Psoas muscle (tissue), 8 donors: Measurements from ENCODE around the gene STARD5. TPM values are rescaled to one million over a fixed set of nuclear protein-coding genes. Genes with fewer than 3 reads are reported as not detected.

Experiments
- ATAC-seq, 4 donors: fragments of 200-7000 bp; cut with Tn5 transposase; one replicate each; pipeline ENCODE4 v1.9.1; 2020; ENCODE audit warnings: moderate library complexity in 3 of 4, mild to moderate bottlenecking in 2 of 4
- DNase-seq, 2 donors: peaks; one replicate each; pipeline ENCODE4 v3.0.0-alpha.2; 2020
- H3K27ac ChIP-seq: fragments of 200-600 bp; one replicate; pipeline ENCODE4 v1.8.0; 2022
- H3K27me3 ChIP-seq, 3 donors: fragments of 200-600 bp in 1 of 3; one replicate each; pipeline versions ENCODE4 v1.6.1 to v1.8.0; 2013 to 2022; ENCODE audit warnings: low read length in 2 of 3, mild to moderate bottlenecking in 2 of 3, moderate library complexity in 1 of 3; ENCODE audit not compliant: insufficient read depth in 3 of 3
- H3K36me3 ChIP-seq, 2 donors: fragments of 200-600 bp in 1 of 2; one replicate each; pipeline versions ENCODE4 v1.6.1 to v1.8.0; 2013 to 2022; ENCODE audit warnings: low read depth in 1 of 2, mild to moderate bottlenecking in 1 of 2, moderate library complexity in 1 of 2; ENCODE audit not compliant: insufficient read depth in 1 of 2
- H3K4me1 ChIP-seq: fragments of 200-600 bp; one replicate; pipeline ENCODE4 v1.8.0; 2022
- H3K4me3 ChIP-seq: fragments of 200-600 bp; one replicate; pipeline ENCODE4 v1.8.0; 2022; ENCODE audit warnings: mild to moderate bottlenecking
- H3K9me3 ChIP-seq: fragments of 200-600 bp; one replicate; pipeline ENCODE4 v1.8.0; 2022
- WGBS, 3 donors: extraction: QIAGEN DNeasy Blood & Tissue Kit; methylation state at CpG; one replicate each; pipeline versions ENCODE4 v1.1.6 to v1.1.7; 2013; 5-methylcytosine and 5-hydroxymethylcytosine counted together
- intact Hi-C, 2 donors: fragments of 100-400 bp; cut with DNase I; formaldehyde crosslinking; loops; one replicate each; pipeline versions ENCODE4 v1.11.0 to v1.14.2; 2022
- polyA plus RNA-seq, 3 donors: library from polyadenylated mRNA; stranded (reverse); fragments of 200-250 nt; gene quantifications; one replicate each; pipeline ENCODE4 v1.2.3, GENCODE V29; 2013
- total RNA-seq, 4 donors: library from RNA; stranded (reverse); fragmentation: NEBNext Ultra II Directional in 2 of 4; extraction: Animal tissue kit (Norgen Biotek cat#: 25700) in 2 of 4; gene quantifications; one replicate each; pipeline versions ENCODE4 v1.2.1 to v1.2.4, GENCODE V29; 2021 to 2023
- TF ChIP-seq, protein P1 (sequence below): fragments of 200-600 bp; IDR thresholded peaks from one replicate; pipeline ENCODE4 v1.8.0; 2022; ENCODE audit warnings: antibody characterized with exemption
- donor health status: healthy with polysubstance abuse.
- donor health status: DM: no; HTN: no; CAD: no; lungs with moderate emphysema.
- donor health status: Bipolar disorder and iron deficiency.
- donor health status: healthy.
- donor health status: DM: yes; HTN: yes; CAD: no.
- donor health status: DM: no; HTN: no; CAD: no.
- donor health status: DM: no; HTN: no; CAD: no.
- donor health status: DM: yes; HTN: yes; CAD: no.

Gene STARD5
- total and polyA plus RNA-seq, 7 donors, result 0.25 to 1.9 (median 0.64) TPM

DNA sequence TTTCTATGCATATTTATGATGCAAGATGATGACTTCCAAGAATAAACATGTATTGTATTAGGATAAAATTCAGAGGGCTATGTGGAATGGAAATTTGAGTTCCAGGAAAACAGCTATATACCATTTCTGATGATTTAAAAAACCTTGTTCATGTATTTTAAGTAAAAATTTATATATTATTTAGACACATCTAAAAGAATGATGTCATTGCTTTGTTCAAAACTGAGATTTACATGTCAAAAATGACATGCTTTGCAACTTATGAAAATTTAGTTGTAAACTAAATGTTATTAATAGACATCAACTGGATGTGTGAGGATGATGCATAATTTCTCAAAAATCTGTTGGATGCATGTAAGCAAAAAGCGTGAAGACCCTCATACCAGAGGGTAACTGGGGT is 2.3 kb downstream of the STARD5 start:
- DNase-seq, result no peak
- Histone ChIP-seq H3K9me3 (no peaks in the 10 kb centered on the region), H3K4me3 (no peak overlapping the region), H3K27me3 (no peaks in the 10 kb centered on the region), H3K27ac (no peak overlapping the region), H3K36me3 (peaks cover 0 to 8% of the 10 kb centered on the region in 2 donors), H3K4me1 (no peaks in the 10 kb centered on the region)
- 96 to 100% (median 96%) methylated on average over 1 of the region's 1 CpG for WGBS, 3 donors
- no peak for ATAC-seq
- TF ChIP-seq, protein P1, sequence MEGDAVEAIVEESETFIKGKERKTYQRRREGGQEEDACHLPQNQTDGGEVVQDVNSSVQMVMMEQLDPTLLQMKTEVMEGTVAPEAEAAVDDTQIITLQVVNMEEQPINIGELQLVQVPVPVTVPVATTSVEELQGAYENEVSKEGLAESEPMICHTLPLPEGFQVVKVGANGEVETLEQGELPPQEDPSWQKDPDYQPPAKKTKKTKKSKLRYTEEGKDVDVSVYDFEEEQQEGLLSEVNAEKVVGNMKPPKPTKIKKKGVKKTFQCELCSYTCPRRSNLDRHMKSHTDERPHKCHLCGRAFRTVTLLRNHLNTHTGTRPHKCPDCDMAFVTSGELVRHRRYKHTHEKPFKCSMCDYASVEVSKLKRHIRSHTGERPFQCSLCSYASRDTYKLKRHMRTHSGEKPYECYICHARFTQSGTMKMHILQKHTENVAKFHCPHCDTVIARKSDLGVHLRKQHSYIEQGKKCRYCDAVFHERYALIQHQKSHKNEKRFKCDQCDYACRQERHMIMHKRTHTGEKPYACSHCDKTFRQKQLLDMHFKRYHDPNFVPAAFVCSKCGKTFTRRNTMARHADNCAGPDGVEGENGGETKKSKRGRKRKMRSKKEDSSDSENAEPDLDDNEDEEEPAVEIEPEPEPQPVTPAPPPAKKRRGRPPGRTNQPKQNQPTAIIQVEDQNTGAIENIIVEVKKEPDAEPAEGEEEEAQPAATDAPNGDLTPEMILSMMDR, result no peak
- intact Hi-C loops, result no loop called here

- no peak for DNase-seq
- intact Hi-C loops, result no loop called here
- TF ChIP-seq, protein P1, result no peak
- 84 to 89% (median 88%) methylated on average over 6 of the region's 6 CpGs for WGBS, 3 donors
- no peak for ATAC-seq
- Histone ChIP-seq H3K4me1 (no peaks in the 10 kb centered on the region), H3K9me3 (no peaks in the 10 kb centered on the region), H3K36me3 (peaks cover 0 to 8% of the 10 kb centered on the region in 2 donors), H3K27me3 (no peaks in the 10 kb centered on the region), H3K27ac (no peak overlapping the region), H3K4me3 (no peak overlapping the region)
Observed at GRCh38 chr15:81317642-81318017, 6.3 kb downstream of the STARD5 start.

DNA sequence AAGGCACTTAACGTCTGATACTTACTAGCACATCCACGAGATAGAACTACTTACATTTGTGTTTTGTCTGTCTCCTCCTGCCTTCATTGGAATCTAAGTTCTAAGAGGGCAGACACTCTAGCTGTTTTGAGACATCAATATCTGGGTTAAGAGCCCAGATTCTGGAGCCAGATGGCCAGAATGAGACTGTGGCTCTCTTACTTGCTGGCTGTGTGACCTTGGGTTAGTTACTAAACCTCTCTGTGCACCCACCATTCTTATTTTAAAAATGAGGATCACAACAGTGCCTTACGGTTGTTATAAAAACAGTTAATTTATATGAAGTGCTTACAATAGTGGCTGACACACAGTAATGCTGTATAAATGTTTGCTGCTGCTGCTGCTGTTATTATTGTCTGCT is 7.7 kb downstream of the STARD5 start:
- Histone ChIP-seq H3K4me1 (no peaks in the 10 kb centered on the region), H3K9me3 (no peaks in the 10 kb centered on the region), H3K36me3 (peaks cover 0 to 8% of the 10 kb centered on the region in 2 donors), H3K27me3 (no peaks in the 10 kb centered on the region), H3K4me3 (no peak overlapping the region), H3K27ac (no peak overlapping the region)
- ATAC-seq, result no peak
- TF ChIP-seq, protein P1, result no peak
- DNase-seq, result no peak
- intact Hi-C loops, result no loop called here
- WGBS, 3 donors, result 84 to 93% (median 91%) methylated on average over 3 of the region's 3 CpGs

- H3K27ac ChIP-seq, result no peak overlapping the region
- DNase-seq, result no peak
- H3K27me3 ChIP-seq, result no peaks in the 10 kb centered on the region
- TF ChIP-seq, protein P1, result no peak
- 87 to 93% (median 88%) methylated on average over 14 of the region's 14 CpGs for WGBS, 3 donors
- H3K9me3 ChIP-seq, result no peaks in the 10 kb centered on the region
- no peaks in the 10 kb centered on the region for H3K4me1 ChIP-seq
- no peak for ATAC-seq
- no peak overlapping the region for H3K4me3 ChIP-seq
- H3K36me3 ChIP-seq, result peaks cover 0 to 8% of the 10 kb centered on the region in 2 donors
- intact Hi-C loops, result no loop called here
Observed at GRCh38 chr15:81315452-81316175, 8.3 kb downstream of the STARD5 start.

DNA sequence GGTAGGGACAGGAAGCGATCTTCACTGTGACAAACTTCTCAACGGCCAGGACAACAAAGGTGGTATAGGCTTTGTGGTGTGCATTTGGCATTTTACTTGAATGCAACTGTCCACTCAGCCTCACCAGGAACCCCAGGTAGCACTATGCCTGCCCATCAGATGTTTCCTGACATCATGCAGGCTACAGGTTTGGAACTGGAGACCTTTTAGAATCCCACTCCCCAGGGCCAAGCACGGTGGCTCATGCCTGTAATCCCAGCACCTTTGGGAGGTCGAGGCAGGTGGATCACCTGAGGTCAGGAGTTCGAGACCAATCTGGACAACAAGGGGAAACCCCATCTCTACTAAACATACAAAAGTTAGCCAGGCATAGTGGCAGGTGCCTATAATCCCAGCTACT is 9.6 kb downstream of the STARD5 start:
- H3K36me3 ChIP-seq, result peaks cover 0 to 8% of the 10 kb centered on the region in 2 donors
- TF ChIP-seq, protein P1, result no peak
- DNase-seq (no peak), ATAC-seq (no peak)
- no peak overlapping the region for H3K27ac ChIP-seq
- H3K27me3 ChIP-seq, result no peaks in the 10 kb centered on the region
- intact Hi-C loops, result no loop called here
- no peaks in the 10 kb centered on the region for H3K9me3 ChIP-seq
- H3K4me3 ChIP-seq, result no peak overlapping the region
- 85 to 96% (median 93%) methylated on average over 5 of the region's 5 CpGs for WGBS, 3 donors
- no peaks in the 10 kb centered on the region for H3K4me1 ChIP-seq
